K562 (cell line): Measurements from ENCODE around the gene SPRED2. TPM values are rescaled to one million over a fixed set of nuclear protein-coding genes. Genes with fewer than 3 reads are reported as not detected.
A peak's percentile ranks its signal among the peaks of the same experiment; 100 is the strongest.

ENCODE experiments used
- ATAC-seq: fragments of 200-7000 bp; cut with Tn5 transposase; 3 replicates; pipeline ENCODE4 v1.9.1; 2020; ENCODE audit warnings: moderate library complexity
- BruUV-seq: library from RNA; stranded (reverse); fragments of 400-500 nt; replicated peaks from 2 replicates; lab custom pipeline; 2021; lab: Mats Ljungman, UMichigan
- CTCF ChIA-PET: fragments of 300-600 bp; formaldehyde crosslinking; extraction: SDS; loops from one replicate; lab custom pipeline; 2021; ENCODE audit warnings: low intra/inter-chr PET ratio; lab: Yijun Ruan, JAX
- POLR2A ChIA-PET: fragments of 300-600, 350-650 bp; sonication (Branson Sonifier 250); formaldehyde crosslinking; extraction: SDS; loops from one replicate; lab custom pipeline; 2021; ENCODE audit warnings: antibody characterized with exemption, inconsistent platforms; lab: Yijun Ruan, JAX
- DNase-seq, 4 experiments: peaks; one replicate each; pipeline versions ENCODE4 v3.0.0 to v3.0.0-alpha.2; 2011 to 2018; ENCODE audit warnings: low spot score in 3 of 4, mixed read lengths in 3 of 4; ENCODE audit errors: extremely low read depth in 1 of 4
- FAIRE-seq: peaks from 2 replicates; lab custom pipeline; 2011; peaks lifted over from hg19 to GRCh38; lab: Jason Lieb, UNC
- H2AFZ ChIP-seq: 2 replicates; pipeline ENCODE4 v1.6.0; 2011; ENCODE audit warnings: low read depth, low read length, control low read depth, inconsistent platforms
- H3K27ac ChIP-seq: fragments of 200-600 bp; 3 replicates; pipeline ENCODE4 v1.8.0; 2011; ENCODE audit warnings: low read depth, mild to moderate bottlenecking, control low read depth, inconsistent platforms, low read length, moderate library complexity, mixed read lengths; ENCODE audit errors: extremely low read depth
- H3K27me3 ChIP-seq, 2 experiments: fragments of 300-600 bp in 1 of 2; 2 replicates in 1 of 2; 3 replicates in 1 of 2; pipeline versions ENCODE4 v1.6.0 to v1.8.0; 2011; ENCODE audit warnings: inconsistent platforms in 2 of 2, low read length in 2 of 2, mild to moderate bottlenecking in 1 of 2, mixed read lengths in 1 of 2, moderate library complexity in 1 of 2; ENCODE audit not compliant: control insufficient read depth in 2 of 2, insufficient read depth in 2 of 2
- H3K36me3 ChIP-seq: fragments of 300-600 bp; 3 replicates; pipeline ENCODE4 v1.8.0; 2011; ENCODE audit warnings: mild to moderate bottlenecking, low read length, inconsistent platforms; ENCODE audit not compliant: control insufficient read depth, insufficient read depth
- H3K4me1 ChIP-seq, 2 experiments: fragments of 200-600 bp in 1 of 2; replicated peaks in 1 of 2; 2 replicates in 1 of 2; 3 replicates in 1 of 2; pipeline versions ENCODE4 v1.5.1 to v1.8.0; 2011; ENCODE audit warnings: inconsistent platforms in 2 of 2, low read length in 2 of 2, mild to moderate bottlenecking in 1 of 2, mixed read lengths in 1 of 2, moderate library complexity in 1 of 2; ENCODE audit not compliant: control insufficient read depth in 2 of 2, insufficient read depth in 2 of 2
- H3K4me2 ChIP-seq: 2 replicates; pipeline ENCODE4 v1.6.1; 2011; ENCODE audit warnings: low read length, control low read depth, inconsistent platforms, mixed read lengths; ENCODE audit not compliant: insufficient read depth
- H3K4me3 ChIP-seq: fragments of 200-600 bp; sonication (generic), shearing (Covaris generic); 2 replicates; pipeline ENCODE4 v1.5.1; 2016; ENCODE audit warnings: control low read depth, inconsistent platforms
- H3K79me2 ChIP-seq: fragments of 200-600 bp; 3 replicates; pipeline ENCODE4 v1.8.0; 2011; ENCODE audit warnings: low read length, inconsistent platforms; ENCODE audit not compliant: control insufficient read depth, insufficient read depth
- H3K9ac ChIP-seq, 2 experiments: 2 replicates each; pipeline versions ENCODE4 v1.6.0 to v1.6.1; 2011; ENCODE audit warnings: low read depth in 2 of 2, low read length in 2 of 2, control low read depth in 1 of 2, inconsistent platforms in 1 of 2, mild to moderate bottlenecking in 1 of 2, mixed read lengths in 1 of 2; ENCODE audit not compliant: insufficient read depth in 1 of 2
- H3K9me1 ChIP-seq: one replicate; pipeline ENCODE4 v1.6.0; 2011; ENCODE audit warnings: inconsistent platforms, mild to moderate bottlenecking, low read length, moderate library complexity; ENCODE audit not compliant: control insufficient read depth, insufficient read depth
- H3K9me3 ChIP-seq: replicated peaks from 2 replicates; pipeline ENCODE4 v1.5.1; 2011; ENCODE audit warnings: low read depth, low read length, inconsistent platforms; ENCODE audit not compliant: control insufficient read depth, insufficient read depth
- H4K20me1 ChIP-seq: replicated peaks from 2 replicates; pipeline ENCODE4 v1.6.1; 2011; ENCODE audit warnings: low read length, inconsistent platforms, mixed read lengths; ENCODE audit not compliant: control insufficient read depth, insufficient read depth
- BCL6 ChIP-seq: fragments of 250-450 bp; sonication (Bioruptor Pico); IDR thresholded peaks from 2 replicates; pipeline ENCODE4 v1.4.0; 2020
- CCNT2 ChIP-seq: IDR thresholded peaks from 2 replicates; pipeline ENCODE4 v1.6.1; 2011; ENCODE audit warnings: borderline replicate concordance, low read depth, mild to moderate bottlenecking, moderate library complexity, mixed read lengths, low read length; ENCODE audit not compliant: insufficient read length; ENCODE audit errors: extremely low read depth
- CREB1 ChIP-seq, 2 experiments: sonication (generic) in 1 of 2; formaldehyde crosslinking in 1 of 2; IDR thresholded peaks; 2 replicates each; pipeline versions ENCODE4 v1.6.1 to v1.8.0; 2012 to 2022; ENCODE audit warnings: inconsistent platforms in 1 of 2, mild to moderate bottlenecking in 1 of 2, missing genetic modification reagents in 1 of 2, moderate library complexity in 1 of 2
- ETV1 ChIP-seq: fragments of 450-650 bp; conservative IDR thresholded peaks from 2 replicates; pipeline ENCODE4 v1.6.1; 2016; ENCODE audit warnings: missing genetic modification characterization, control low read depth, low read depth, missing compliant biosample characterization
- JUN ChIP-seq, 2 experiments: sonication (generic) in 1 of 2; formaldehyde crosslinking in 1 of 2; IDR thresholded peaks; 2 replicates each; pipeline versions ENCODE4 v1.6.1 to v1.8.0; 2012 to 2022; ENCODE audit warnings: borderline replicate concordance in 2 of 2, mild to moderate bottlenecking in 2 of 2, improper control_type of control experiment in 1 of 2, low read depth in 1 of 2, low read length in 1 of 2, missing genetic modification reagents in 1 of 2
- MAFK ChIP-seq: IDR thresholded peaks from 2 replicates; pipeline ENCODE4 v1.6.1; 2011; ENCODE audit warnings: low read length, improper control_type of control experiment
- MECOM ChIP-seq: fragments of 250-450 bp; sonication (Bioruptor Pico); IDR thresholded peaks from 2 replicates; pipeline ENCODE4 v1.8.0; 2022; ENCODE audit warnings: inconsistent platforms
- NR1H2 ChIP-seq: sonication (generic); formaldehyde crosslinking; IDR thresholded peaks from 2 replicates; pipeline ENCODE4 v1.4.0; 2020; ENCODE audit warnings: mild to moderate bottlenecking, missing genetic modification reagents
- RFX1 ChIP-seq: fragments of 450-650 bp; IDR thresholded peaks from 2 replicates; pipeline ENCODE4 v1.6.1; 2016; ENCODE audit warnings: mild to moderate bottlenecking, moderate library complexity
- SLC30A9 ChIP-seq: fragments of 250-450 bp; sonication (Bioruptor Pico); IDR thresholded peaks from 2 replicates; pipeline ENCODE4 v1.8.0; 2022; ENCODE audit warnings: mild to moderate bottlenecking, moderate library complexity
- YY1 ChIP-seq, 3 experiments: IDR thresholded peaks; 2 replicates each; pipeline ENCODE4 v1.6.1; 2011; ENCODE audit warnings: low read length in 2 of 3, mild to moderate bottlenecking in 2 of 3, moderate library complexity in 2 of 3, borderline replicate concordance in 1 of 3, control low read depth in 1 of 3, low read depth in 1 of 3; ENCODE audit not compliant: insufficient read depth in 3 of 3, insufficient replicate concordance in 2 of 3, control insufficient read depth in 1 of 3, insufficient read length in 1 of 3; ENCODE audit errors: extremely low read depth in 1 of 3
- WGBS: fragments of 100-300 bp; shearing (Covaris generic); methylation state at CpG from one replicate; pipeline ENCODE4 v1.1.6; 2016; ENCODE audit warnings: low coverage, mixed read lengths; ENCODE audit not compliant: insufficient coverage; ENCODE audit errors: missing lambda C conversion rate; 5-methylcytosine and 5-hydroxymethylcytosine counted together
- in situ Hi-C: fragments of 300-500 bp; cut with MboI; formaldehyde crosslinking; loops from 4 replicates; pipeline ENCODE4 v1.15.0; 2018; ENCODE audit warnings: inconsistent platforms, mixed read lengths
- intact Hi-C: fragments of 100-400 bp; cut with micrococcal nuclease; formaldehyde crosslinking; loops from 2 replicates; pipeline ENCODE4 v1.14.2; 2022
- polyA plus RNA-seq, 8 experiments: library from polyadenylated mRNA; depleted of rRNA in 4 of 8; stranded (reverse) in 5 of 8; unstranded in 3 of 8; fragments of >200 nt; fragmentation: Nextera tagmentation in 2 of 8; fragmentation: Illumina TruSeq in 1 of 8; extraction: Ambion mirVana in 2 of 8; extraction: Trizol in 1 of 8; gene quantifications; 2 replicates each; pipeline versions ENCODE4 v1.2.1 to v1.2.3, GENCODE V29; 2011 to 2014; ENCODE audit warnings: inconsistent platforms in 1 of 8, missing spikeins in 1 of 8
- total RNA-seq, 7 experiments: library from RNA; depleted of rRNA in 6 of 7; stranded (reverse); fragments of >200 nt in 6 of 7; fragmentation: Illumina TruSeq in 2 of 7; extraction: Trizol in 2 of 7; gene quantifications; 2 replicates each; pipeline versions ENCODE4 v1.2.1 to v1.2.3, GENCODE V29; 2011 to 2021; ENCODE audit warnings: low replicate concordance in 1 of 7
- TF ChIP-seq, protein P1 (sequence below): sonication (generic); formaldehyde crosslinking; IDR thresholded peaks from 2 replicates; pipeline ENCODE4 v1.8.0; 2023; ENCODE audit warnings: mild to moderate bottlenecking, missing genetic modification reagents
- TF ChIP-seq, protein P2 (sequence below): fragments of 250-450 bp; sonication (Bioruptor Pico); IDR thresholded peaks from 2 replicates; pipeline ENCODE4 v1.9.0; 2021; ENCODE audit warnings: mild to moderate bottlenecking, inconsistent platforms

Gene SPRED2
- total and polyA plus RNA-seq, 9 of the 15 experiments (the other 6 are each of a cell fraction or from before 2014, with no cell fraction given) = 4.6 to 50.8 (median 14.1) TPM

DNA sequence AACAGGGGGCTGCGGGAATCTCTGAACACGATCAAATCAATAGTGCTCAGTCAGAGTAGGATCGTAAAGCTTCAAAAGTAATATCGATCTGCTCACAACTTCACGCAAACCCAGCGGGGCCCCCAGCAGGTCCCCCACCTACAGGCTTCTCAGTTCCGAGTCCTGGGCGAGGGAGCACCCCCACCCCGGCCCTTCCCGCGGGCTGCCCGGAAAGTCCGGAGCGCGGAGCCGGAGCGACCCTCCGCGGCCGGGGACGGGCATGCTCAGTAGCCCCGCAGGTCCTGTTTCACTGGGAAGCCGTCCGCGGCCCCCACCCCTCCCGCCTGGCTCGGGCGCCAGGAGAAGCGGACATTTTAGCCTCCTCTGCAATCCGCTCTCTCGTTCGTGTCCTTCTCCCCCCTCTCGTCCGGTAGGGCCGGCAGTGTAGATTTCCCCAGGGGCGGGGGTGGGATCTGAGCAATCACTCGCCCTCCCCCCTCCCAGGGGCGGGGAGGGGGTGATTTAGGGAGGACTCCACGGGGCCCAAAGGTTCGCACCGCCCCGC, 3.3 kb upstream of the SPRED2 start:
- Histone ChIP-seq H3K27ac (peak overlapping the region; percentile 94), H3K9ac (peak overlapping the region; percentile 78 to 91), H2AFZ (peak overlapping the region; percentile 75), H4K20me1 (0 out of 2 replicates have a peak, but pooled peaks cover under 1% of the 10 kb centered on the region), H3K4me1 (peaks cover 23 to 49% of the 10 kb centered on the region in 2 experiments; a peak in 4 of 5 replicates), H3K4me2 (peak overlapping the region; percentile 87), H3K79me2 (peaks cover 32% of the 10 kb centered on the region), H3K9me1 (no peaks in the 10 kb centered on the region), H3K36me3 (no peaks in the 10 kb centered on the region), H3K27me3 (no peaks in the 10 kb centered on the region), H3K4me3 (peak overlapping the region; percentile 65), H3K9me3 (no peaks in the 10 kb centered on the region)
- ATAC-seq (peak; percentile 65), FAIRE-seq (peak; percentile 23), DNase-seq (peak; percentile 88 to 94 (median 90))
- POLR2A ChIA-PET = interaction anchor here (0.5 to 3.6 kb wide), 24 partner anchors 7 to 1602 kb away, joined by 3 to 21 read pairs (median 4); partner anchors contain the start of gene ACTR2
- in situ Hi-C loops (no loop called here), intact Hi-C loops (loop anchor here (2.0 to 10.0 kb wide), 3 partner anchors 77 to 371 kb away; no protein-coding TSS in a partner anchor)
- WGBS = 1% methylated on average over 36 of the region's 42 CpGs
- BruUV-seq = no TSS peak
- CTCF ChIA-PET = interaction anchor here (0.6 to 1.2 kb wide), 2 partner anchors 53 to 116 kb away, joined by 4 to 5 read pairs; no protein-coding TSS in a partner anchor
- peak; percentile 9; the same call in 1 of the 2 replicates for TF ChIP-seq MAFK
- TF ChIP-seq, protein P1, sequence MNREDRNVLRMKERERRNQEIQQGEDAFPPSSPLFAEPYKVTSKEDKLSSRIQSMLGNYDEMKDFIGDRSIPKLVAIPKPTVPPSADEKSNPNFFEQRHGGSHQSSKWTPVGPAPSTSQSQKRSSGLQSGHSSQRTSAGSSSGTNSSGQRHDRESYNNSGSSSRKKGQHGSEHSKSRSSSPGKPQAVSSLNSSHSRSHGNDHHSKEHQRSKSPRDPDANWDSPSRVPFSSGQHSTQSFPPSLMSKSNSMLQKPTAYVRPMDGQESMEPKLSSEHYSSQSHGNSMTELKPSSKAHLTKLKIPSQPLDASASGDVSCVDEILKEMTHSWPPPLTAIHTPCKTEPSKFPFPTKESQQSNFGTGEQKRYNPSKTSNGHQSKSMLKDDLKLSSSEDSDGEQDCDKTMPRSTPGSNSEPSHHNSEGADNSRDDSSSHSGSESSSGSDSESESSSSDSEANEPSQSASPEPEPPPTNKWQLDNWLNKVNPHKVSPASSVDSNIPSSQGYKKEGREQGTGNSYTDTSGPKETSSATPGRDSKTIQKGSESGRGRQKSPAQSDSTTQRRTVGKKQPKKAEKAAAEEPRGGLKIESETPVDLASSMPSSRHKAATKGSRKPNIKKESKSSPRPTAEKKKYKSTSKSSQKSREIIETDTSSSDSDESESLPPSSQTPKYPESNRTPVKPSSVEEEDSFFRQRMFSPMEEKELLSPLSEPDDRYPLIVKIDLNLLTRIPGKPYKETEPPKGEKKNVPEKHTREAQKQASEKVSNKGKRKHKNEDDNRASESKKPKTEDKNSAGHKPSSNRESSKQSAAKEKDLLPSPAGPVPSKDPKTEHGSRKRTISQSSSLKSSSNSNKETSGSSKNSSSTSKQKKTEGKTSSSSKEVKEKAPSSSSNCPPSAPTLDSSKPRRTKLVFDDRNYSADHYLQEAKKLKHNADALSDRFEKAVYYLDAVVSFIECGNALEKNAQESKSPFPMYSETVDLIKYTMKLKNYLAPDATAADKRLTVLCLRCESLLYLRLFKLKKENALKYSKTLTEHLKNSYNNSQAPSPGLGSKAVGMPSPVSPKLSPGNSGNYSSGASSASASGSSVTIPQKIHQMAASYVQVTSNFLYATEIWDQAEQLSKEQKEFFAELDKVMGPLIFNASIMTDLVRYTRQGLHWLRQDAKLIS (CRISPR knock-in tag) = peak; percentile 88; the same call in 1 of the 2 replicates
- TF ChIP-seq, protein P2, sequence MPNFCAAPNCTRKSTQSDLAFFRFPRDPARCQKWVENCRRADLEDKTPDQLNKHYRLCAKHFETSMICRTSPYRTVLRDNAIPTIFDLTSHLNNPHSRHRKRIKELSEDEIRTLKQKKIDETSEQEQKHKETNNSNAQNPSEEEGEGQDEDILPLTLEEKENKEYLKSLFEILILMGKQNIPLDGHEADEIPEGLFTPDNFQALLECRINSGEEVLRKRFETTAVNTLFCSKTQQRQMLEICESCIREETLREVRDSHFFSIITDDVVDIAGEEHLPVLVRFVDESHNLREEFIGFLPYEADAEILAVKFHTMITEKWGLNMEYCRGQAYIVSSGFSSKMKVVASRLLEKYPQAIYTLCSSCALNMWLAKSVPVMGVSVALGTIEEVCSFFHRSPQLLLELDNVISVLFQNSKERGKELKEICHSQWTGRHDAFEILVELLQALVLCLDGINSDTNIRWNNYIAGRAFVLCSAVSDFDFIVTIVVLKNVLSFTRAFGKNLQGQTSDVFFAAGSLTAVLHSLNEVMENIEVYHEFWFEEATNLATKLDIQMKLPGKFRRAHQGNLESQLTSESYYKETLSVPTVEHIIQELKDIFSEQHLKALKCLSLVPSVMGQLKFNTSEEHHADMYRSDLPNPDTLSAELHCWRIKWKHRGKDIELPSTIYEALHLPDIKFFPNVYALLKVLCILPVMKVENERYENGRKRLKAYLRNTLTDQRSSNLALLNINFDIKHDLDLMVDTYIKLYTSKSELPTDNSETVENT (CRISPR knock-in tag) = peak; percentile 71; the same call in 1 of the 2 replicates
- TF ChIP-seq ETV1 (tag) = peak; percentile 76
- no peak for TF ChIP-seq BCL6 (CRISPR knock-in tag)
- TF ChIP-seq RFX1 = no peak
- peak; percentile 29; the same call in 1 of the 2 replicates for TF ChIP-seq JUN (IDR thresholded peaks at IDR 0.05; ENCODE audit: borderline replicate concordance, low read depth, low read length)
- 0 out of 2 replicates have a peak, but pooled peaks have one; percentile 46 for TF ChIP-seq JUN (CRISPR knock-in tag; IDR thresholded peaks at IDR 0.05; ENCODE audit: borderline replicate concordance)
- TF ChIP-seq MECOM = no peak
- peak; percentile 27 to 89 (median 81) for TF ChIP-seq YY1 (IDR thresholded peaks at IDR 0.05; ENCODE audit: borderline replicate concordance in 1 of 3, control insufficient read depth in 1 of 3, extremely low read depth in 1 of 3, insufficient read depth in 3 of 3, insufficient read length in 1 of 3, insufficient replicate concordance in 2 of 3, low read depth in 1 of 3, low read length in 2 of 3)
- TF ChIP-seq SLC30A9 (CRISPR knock-in tag) = no peak
- TF ChIP-seq NR1H2 (CRISPR knock-in tag) = no peak; the same call in 1 of the 2 replicates
- TF ChIP-seq CCNT2 = peak; percentile 81
- no peak; the same call in 1 of the 2 replicates for TF ChIP-seq CREB1 (IDR thresholded peaks at IDR 0.05)
- 0 out of 2 replicates have a peak, but pooled peaks have one; percentile 18 for TF ChIP-seq CREB1 (CRISPR knock-in tag; IDR thresholded peaks at IDR 0.05)
